GM19240 (cell line): ENCODE data around the gene MAFF.
"Not testable (repeated sequence)": the region's sequence is repeated elsewhere in the genome, so short reads cannot be mapped to it uniquely, and the experiment has no call there.

ENCODE experiments used
- DNase-seq: peaks from one replicate; pipeline ENCODE4 v3.0.0; 2011; ENCODE audit warnings: low spot score; ENCODE audit not compliant: insufficient read length

Gene MAFF

GRCh38 chr22:38177571-38177925 is 24.2 kb upstream of the MAFF start:
- DNase-seq: not testable (repeated sequence)

DNA sequence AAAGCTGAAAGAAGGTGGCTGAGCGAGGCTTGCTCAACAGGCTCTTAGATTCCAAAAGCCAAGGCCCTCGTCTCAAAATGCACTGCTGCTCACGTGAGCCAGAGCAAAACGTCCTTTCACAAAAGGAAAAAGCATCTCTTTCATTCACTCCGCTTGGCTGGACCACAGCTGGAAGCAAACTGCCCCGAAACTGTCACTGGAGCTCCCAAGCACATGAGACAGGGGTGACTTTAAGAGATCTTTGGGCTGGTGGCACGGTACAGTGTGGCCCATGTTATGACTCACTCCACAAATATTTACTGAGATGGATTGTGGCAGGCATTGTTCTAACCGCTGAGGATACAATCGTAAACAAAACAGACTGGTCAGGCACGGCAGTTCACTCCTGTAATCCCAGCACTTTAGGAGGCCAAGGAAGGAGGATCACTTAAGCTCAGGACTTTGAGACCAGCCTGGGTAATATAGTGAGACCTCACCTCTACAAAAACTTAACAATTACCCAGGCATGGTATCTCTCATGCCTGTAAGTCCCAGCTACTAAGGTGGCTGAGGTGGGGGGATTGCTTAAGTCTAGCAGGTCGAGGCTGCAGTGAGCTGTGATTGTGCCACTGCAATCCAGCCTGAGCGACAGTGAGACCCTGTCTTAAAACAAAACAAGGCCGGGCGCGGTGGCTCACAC is 23.7 kb upstream of the MAFF start:
- no peak for DNase-seq

GRCh38 chr22:38178605-38178937 is 23.2 kb upstream of the MAFF start:
- not testable (repeated sequence) for DNase-seq

DNA sequence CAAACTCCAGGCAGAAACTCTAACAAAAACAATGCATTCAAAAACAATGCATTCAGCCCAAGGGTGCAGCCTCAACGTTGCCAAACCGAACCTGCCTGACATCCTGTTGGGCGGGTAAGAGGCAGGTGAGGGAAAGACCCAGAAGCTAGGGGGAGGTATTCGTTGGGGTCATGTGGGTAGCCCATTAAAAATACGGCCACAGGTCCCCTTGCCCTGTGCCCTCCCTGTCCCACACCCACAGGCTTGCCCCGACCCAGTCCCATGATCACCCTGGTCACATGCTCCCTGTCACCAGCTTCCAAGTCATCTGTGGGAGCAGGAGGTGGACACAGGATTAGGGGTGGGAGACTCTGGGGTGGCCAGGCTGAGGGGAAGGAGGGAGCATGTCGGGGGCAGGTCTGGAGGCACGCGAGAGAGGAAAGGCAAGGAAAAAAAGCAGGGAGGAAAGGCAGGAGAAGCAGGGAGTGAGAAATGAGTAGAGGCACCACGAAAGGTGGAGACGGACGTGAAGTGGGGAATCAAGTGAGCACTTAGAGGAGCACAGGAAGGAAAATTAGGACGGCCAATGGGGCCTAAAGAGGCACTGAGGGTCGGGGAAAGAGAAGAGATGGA is 20.8 kb upstream of the MAFF start:
- no peak for DNase-seq

DNA sequence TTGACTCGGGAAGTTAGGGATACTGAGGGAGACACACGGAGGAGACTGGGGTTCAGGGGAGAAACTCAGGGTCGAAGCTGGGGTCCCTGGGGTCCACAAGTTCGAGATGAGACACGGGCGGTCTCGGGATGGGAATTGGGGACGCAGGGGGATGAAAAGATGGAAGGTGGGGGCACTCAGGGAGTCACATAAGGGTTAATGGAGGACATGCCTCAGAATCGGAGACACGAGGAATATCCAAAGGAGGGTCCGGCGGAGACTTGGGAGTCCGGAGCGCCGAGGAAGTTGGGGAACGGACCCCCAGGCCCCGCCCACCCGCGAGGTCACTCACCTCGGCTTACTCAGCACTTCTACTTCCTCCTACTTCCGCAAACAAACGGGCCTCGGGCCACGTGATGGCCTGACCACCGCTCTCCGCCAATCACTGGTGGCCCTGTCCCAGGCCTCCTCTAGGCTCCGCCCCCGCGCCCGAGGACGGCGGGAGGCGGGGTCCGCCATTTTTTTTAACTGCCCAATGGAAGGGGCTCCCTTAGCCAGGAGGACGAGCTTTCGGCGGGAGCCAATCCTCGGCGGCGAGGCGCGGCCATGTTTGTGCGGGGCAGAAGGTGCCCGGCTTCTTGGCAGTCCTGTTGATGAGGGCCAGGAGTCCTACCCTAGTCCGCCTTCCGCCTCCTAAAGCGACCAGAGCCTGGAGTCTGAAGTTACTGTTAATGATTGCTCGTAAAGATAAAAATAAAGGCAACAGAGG is 20.2 kb upstream of the MAFF start, which contains the start of gene PLA2G6:
Gene PLA2G6, minus strand, starts transcription at position 378 of the 748 bp plus-strand sequence. CDS start 12,404 bp downstream, outside the sequence.
- peak; percentile 99 for DNase-seq

GRCh38 chr22:38184788-38185187 is 17.0 kb upstream of the MAFF start:
- DNase-seq: no peak

DNA sequence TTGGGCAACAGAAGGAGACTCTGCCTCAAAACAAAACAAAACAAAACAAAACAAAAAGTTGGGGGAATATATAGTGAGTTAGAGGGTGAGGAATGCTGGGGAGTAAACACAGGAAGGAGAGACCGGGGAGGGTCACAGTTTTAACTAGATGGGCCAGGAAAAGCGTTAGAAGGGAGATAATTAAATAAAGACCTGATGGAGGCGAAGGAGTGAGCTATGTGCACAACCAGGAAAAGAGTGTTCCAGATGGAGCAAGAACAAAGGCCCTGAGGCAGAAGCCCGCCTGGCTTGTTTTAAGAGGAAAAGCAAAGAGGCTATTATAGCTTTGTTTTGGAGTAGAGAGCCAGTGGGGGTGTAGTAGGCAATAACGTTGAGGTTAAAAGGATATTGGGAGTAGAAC is 15.4 kb upstream of the MAFF start:
- DNase-seq: no peak

GRCh38 chr22:38187413-38188212 is 14.2 kb upstream of the MAFF start:
- no peak for DNase-seq

GRCh38 chr22:38189104-38189503 is 12.7 kb upstream of the MAFF start:
- DNase-seq: no peak

DNA sequence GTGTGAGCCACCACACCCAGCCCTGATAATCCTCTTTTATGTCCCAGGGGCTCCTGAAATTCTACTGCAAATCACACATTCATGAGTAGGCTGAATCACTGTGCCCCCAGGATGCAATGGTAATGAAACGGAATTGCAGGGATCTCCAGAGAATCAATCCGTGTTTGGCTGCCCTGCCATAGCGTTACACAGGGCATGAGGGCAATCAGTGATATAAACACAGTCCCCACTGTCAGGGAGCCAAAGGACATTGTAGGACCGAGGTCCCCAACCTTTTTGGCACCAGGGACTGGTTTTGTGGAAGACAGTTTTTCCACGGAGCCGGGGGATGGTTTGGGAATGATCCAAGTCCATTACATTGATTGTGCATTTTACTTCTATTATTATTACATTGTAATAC is 11.2 kb upstream of the MAFF start:
- DNase-seq: no peak

DNA sequence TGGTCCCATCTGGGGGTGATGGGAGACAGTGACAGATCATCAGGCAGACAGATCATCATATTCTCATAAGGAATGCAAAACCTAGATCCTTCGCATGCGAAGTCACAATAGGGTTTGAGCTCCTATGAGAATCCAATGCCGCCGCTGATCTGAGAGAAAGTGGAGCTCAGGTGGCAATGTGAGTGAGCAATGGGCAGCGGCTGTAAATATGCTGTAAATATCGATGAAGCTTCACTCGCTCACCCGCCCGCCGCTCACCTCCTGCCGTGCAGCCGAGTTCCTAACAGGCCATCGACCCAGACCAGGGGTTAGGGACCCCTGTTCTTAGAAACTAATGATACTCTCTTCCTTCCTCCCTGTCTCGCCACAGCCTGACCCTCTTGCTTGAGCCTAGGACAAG is 10.7 kb upstream of the MAFF start:
- DNase-seq: no peak

DNA sequence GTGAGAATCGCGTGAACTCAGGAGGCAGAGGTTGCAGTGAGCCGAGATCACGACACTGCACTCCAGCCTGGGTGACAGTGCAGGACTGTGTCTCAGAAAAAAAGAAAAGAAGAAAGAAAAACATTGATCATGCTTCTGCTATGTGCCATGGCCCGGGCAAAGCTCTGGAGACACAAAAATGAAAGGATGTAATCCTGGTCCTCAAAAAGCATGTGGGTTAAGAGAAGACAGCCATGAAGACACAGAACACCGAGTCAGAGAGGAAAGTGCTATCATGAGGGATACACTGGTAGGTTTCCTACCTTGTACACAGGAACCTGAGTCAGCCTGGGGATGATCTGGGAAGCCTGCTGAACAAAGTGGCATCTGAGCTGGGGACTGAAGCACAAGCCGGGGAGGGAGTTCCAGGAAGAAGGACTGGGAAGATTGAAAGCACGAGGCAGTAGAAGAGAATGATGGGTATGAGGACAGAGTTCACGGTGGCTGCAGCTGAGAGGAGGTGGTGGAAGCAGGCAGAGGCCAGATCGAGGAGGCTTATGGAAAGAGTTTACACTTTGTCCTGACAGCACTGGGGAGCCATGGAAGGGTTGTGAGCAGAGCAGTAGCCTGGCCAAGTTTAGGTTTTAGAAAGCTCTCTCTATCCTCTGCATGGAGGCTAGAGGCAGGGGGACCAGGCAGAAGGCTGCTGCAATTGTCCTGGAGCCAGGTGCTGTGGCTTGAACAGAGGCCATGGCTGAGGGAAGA is 9.9 kb upstream of the MAFF start:
- no peak for DNase-seq

- no peak for DNase-seq
These were observed 9.3 kb upstream of the MAFF start for GRCh38 chr22:38192475-38192863.

DNA sequence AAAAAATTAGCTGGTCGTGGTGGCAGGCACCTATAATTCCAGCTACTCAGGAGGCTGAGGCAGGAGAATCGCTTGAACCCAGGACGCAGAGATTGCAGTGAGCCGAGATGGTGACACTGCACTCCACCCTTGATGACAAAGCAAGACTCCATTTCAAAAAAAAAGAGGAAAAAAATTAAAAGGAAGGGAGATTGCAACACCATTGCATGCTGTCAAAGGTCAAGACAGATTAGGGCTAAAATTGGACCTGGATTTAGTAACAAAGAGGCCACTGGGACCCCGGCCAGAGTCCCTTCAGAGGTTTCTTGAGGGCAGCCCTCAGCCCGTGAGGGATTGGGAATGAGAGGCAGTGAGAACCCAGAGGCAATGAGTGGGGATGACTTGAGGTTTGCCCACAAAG is 8.2 kb upstream of the MAFF start:
- DNase-seq: no peak

DNA sequence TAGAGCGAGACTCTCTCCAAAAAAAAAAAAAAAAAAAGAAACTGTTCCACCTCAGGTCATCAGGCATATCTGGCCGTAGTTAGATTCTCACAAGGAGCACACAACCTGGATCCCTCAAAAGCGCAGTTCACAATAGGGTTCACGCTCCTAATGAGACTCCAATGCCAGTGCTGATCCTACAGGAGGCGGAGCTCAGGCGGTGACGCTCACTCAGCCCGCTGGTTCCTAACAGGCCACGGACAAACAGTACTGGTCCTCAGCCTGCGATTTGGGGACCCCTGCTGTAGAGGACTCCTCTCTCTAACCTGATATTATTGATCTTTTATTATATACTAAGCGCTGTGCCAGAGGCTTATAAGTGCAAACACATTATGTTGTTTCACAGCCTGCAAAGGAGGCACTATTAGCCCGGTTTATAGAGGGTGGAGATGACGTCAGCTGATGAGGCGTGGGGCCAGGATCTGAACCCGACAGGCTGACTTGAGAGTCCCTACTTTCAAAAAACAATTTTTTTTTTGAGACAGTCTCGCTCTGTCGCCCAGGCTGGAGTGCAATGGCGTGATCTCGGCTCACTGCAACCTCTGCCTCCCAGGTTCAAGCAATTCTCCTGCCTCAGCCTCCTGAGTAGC is 4.9 kb upstream of the MAFF start:
- DNase-seq: no peak

DNA sequence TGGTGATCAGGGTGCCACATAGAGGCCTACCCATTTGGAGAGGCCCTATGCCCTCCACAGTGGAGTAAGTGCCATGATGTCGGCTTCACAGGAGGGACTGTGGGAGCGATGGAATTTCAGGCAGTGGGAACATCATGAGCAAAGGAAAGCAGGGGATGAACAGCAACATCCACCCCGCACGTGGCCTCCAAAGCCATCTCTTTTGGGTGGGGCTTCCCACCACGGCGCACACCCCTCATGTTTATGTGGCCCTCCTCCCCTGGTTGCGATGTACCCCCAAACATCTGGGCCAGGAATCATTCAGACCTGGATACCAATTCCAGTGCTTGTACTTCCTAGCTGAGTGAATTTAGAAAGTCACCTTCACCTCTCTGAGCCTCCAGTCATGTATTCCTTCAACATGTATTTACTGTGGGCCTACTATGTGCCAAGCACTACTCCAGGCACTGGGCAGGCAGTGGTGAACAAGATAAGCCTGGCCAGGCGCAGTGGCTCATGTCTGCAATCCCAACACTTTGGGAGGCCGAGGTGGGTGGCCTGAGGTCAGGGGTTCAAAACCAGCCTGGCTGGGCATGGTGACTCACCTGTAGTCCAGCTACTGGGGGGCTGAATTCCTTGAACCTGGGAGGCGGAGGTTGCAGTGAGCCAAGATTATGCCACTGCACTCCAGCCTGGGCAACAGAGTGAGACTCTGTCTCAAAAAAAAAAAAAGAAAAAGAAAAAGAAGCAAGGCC is 1.8 kb upstream of the MAFF start:
- DNase-seq: no peak

GRCh38 chr22:38201371-38201710 is 453 bp upstream of the MAFF start:
- no peak for DNase-seq

GRCh38 chr22:38202437-38203089 is 769 bp downstream of the MAFF start:
- DNase-seq: no peak

DNA sequence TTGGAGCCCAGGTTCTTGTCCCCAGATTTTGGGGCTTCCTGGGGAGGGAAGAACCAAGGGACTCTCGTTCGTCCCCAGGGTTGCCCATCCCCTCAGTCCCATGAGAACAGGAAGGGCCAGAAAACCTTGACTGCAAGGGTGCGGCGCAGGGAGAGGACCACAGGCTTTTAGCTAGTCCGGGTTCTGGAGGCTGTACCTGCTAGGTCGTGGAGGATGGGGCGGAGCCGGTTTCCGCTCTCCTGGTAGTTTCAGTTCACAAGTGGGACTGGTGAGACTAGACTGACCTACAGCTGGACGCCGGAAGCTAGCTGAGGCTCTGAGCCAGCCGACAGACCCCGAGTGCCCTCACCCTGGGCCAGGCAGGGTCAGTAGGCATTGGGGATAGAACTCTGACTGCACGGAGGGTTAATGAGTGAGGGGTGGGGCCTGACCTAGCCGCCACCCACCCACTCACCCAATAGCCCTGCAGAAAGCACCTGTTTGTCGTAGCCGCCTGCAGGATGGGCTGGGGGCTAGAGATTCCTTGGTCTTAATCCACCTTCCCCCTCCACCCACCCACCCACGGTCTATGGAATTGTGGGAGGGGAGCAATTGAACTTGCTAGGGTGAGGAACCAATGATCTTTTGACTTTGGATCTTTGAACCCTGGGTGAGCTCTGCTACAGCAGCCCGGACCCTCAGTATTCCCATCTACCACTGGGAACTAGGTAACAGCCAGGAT is 1.5 kb downstream of the MAFF start:
- DNase-seq: no peak
